ENCODE results near the gene DNAAF1. TPM values are rescaled to one million over a fixed set of nuclear protein-coding genes. Genes with fewer than 3 reads are reported as not detected.

The DNAAF1 gene
- polyA plus RNA-seq, 1 of the 3 experiments (the other 2 are of a cell fraction): 0.35 TPM

- WGBS (ENCODE audit: low lambda C conversion rate): 95% methylated on average over 6 of the region's 6 CpGs
- Histone ChIP-seq H3K36me3 (replicated peaks in 1 of 2; ENCODE audit: control insufficient read depth in 1 of 2, insufficient read depth in 2 of 2, low read length in 1 of 2) (no peaks in the 10 kb centered on the region), H3K27me3 (ENCODE audit: insufficient read depth) (no peaks in the 10 kb centered on the region), H3F3A (replicated peaks; ENCODE audit: insufficient read depth) (no peaks in the 10 kb centered on the region), H3K4me1 (ENCODE audit: control insufficient read depth in 1 of 2, insufficient read depth in 2 of 2, low read depth in 1 of 2, low read length in 1 of 2) (peaks cover 2 to 18% of the 10 kb centered on the region in 2 experiments; a peak in 2 of 4 replicates), H3K9me3 (no peaks in the 10 kb centered on the region), H3K79me2 (ENCODE audit: insufficient read depth) (no peaks in the 10 kb centered on the region), H3K27ac (ENCODE audit: low read depth in 2 of 2, low read length in 1 of 2) (no peak overlapping the region), H4K20me1 (ENCODE audit: insufficient read depth) (no peaks in the 10 kb centered on the region), H3K4me2 (no peak overlapping the region), H3K9ac (no peak overlapping the region), H2AFZ (ENCODE audit: low read depth) (no peak overlapping the region), H3K4me3 (ENCODE audit: low read depth in 2 of 2, low read length in 1 of 2) (no peak overlapping the region), H3K9me2 (no peaks in the 10 kb centered on the region)
- CTCF ChIA-PET: interaction anchor here (0.7 to 1.3 kb wide), 3 partner anchors 22 to 89 kb away, joined by 3 to 4 read pairs (median 3); no protein-coding TSS in a partner anchor
- DNase-seq: no peak
- no peak for TF ChIP-seq MXI1 (IDR thresholded peaks at IDR 0.05; ENCODE audit: low read depth, low read length)
- no peak for TF ChIP-seq EP300 (IDR thresholded peaks at IDR 0.05; ENCODE audit: borderline replicate concordance in 1 of 2, low read depth in 1 of 2, low read length in 1 of 2)
- TF ChIP-seq FOXJ3 (CRISPR knock-in tag; IDR thresholded peaks at IDR 0.05): no peak
- TF ChIP-seq SIN3A (IDR thresholded peaks at IDR 0.05; ENCODE audit: borderline replicate concordance, low read depth, low read length): no peak
- TF ChIP-seq TCF12 (IDR thresholded peaks at IDR 0.05): no peak
- no peak for TF ChIP-seq USF2 (IDR thresholded peaks at IDR 0.05; ENCODE audit: borderline replicate concordance, low read depth, low read length)
- no peak for TF ChIP-seq RXRA (IDR thresholded peaks at IDR 0.05; ENCODE audit: borderline replicate concordance, low read depth)
- no peak for TF ChIP-seq RFX5 (IDR thresholded peaks at IDR 0.05; ENCODE audit: low read length)
- no peak for TF ChIP-seq SMC3 (IDR thresholded peaks at IDR 0.05; ENCODE audit: low read depth, low read length)
- TF ChIP-seq TAF1 (IDR thresholded peaks at IDR 0.05; ENCODE audit: borderline replicate concordance, low read depth, low read length): no peak
- no peak for TF ChIP-seq FOXM1 (IDR thresholded peaks at IDR 0.05; ENCODE audit: low read depth)
- no peak for TF ChIP-seq CHD2 (IDR thresholded peaks at IDR 0.05; ENCODE audit: low read length, partially characterized antibody)
- TF ChIP-seq RAD21 (IDR thresholded peaks at IDR 0.05; ENCODE audit: low read length): no peak
- no peak for TF ChIP-seq REST (IDR thresholded peaks at IDR 0.05; ENCODE audit: low read depth, low read length)
- no peak for TF ChIP-seq POLR2AphosphoS5 (IDR thresholded peaks at IDR 0.05; ENCODE audit: low read depth, low read length)
- no peak for TF ChIP-seq RCOR1 (IDR thresholded peaks at IDR 0.05; ENCODE audit: low read length)
- POLR2A ChIA-PET: no interaction called here
Observed at GRCh38 chr16:84218956-84219355, 73.8 kb downstream of the DNAAF1 start.
